GM18867 (cell line): ENCODE data around the gene NOS1AP.
"Not testable (repeated sequence)": the region's sequence is repeated elsewhere in the genome, so short reads cannot be mapped to it uniquely, and the experiment has no call there.

Source experiments
- ATAC-seq: cut with Tn5 transposase; IDR thresholded peaks from one replicate; pipeline ENCODE4 v1.9.1; 2021; ENCODE audit warnings: mild to moderate bottlenecking, moderate library complexity; ENCODE audit not compliant: unreplicated experiment

Gene NOS1AP

GRCh38 chr1:162161916-162162550 lies 92.5 kb downstream of the NOS1AP start:
- ATAC-seq, result no peak

GRCh38 chr1:162165528-162165927 lies 96.0 kb downstream of the NOS1AP start:
- ATAC-seq, result no peak

GRCh38 chr1:162166917-162167615 lies 97.6 kb downstream of the NOS1AP start:
- no peak for ATAC-seq

GRCh38 chr1:162168261-162168660 lies 98.8 kb downstream of the NOS1AP start:
- no peak for ATAC-seq

GRCh38 chr1:162169031-162169790 lies 99.7 kb downstream of the NOS1AP start:
- no peak for ATAC-seq

- no peak for ATAC-seq
Measured at GRCh38 chr1:162171111-162171510, 101.6 kb downstream of the NOS1AP start.

GRCh38 chr1:162172311-162173102 lies 103.0 kb downstream of the NOS1AP start:
- ATAC-seq, result no peak

- not testable (repeated sequence) for ATAC-seq
Measured at GRCh38 chr1:162173607-162174006, 104.1 kb downstream of the NOS1AP start.

- ATAC-seq, result not testable (repeated sequence)
Measured at GRCh38 chr1:162174027-162174426, 104.5 kb downstream of the NOS1AP start.

GRCh38 chr1:162175379-162176081 lies 106.0 kb downstream of the NOS1AP start:
- no peak for ATAC-seq

- no peak for ATAC-seq
Measured at GRCh38 chr1:162177126-162177525, 107.6 kb downstream of the NOS1AP start.

- no peak for ATAC-seq
Measured at GRCh38 chr1:162178432-162178831, 108.9 kb downstream of the NOS1AP start.

GRCh38 chr1:162179121-162179520 lies 109.6 kb downstream of the NOS1AP start:
- ATAC-seq, result no peak

GRCh38 chr1:162180813-162181212 lies 111.3 kb downstream of the NOS1AP start:
- no peak for ATAC-seq

GRCh38 chr1:162182090-162182489 lies 112.6 kb downstream of the NOS1AP start:
- no peak for ATAC-seq

- ATAC-seq, result no peak
Measured at GRCh38 chr1:162185314-162186025, 116.0 kb downstream of the NOS1AP start.

- no peak for ATAC-seq
Measured at GRCh38 chr1:162186026-162186374, 116.5 kb downstream of the NOS1AP start.

GRCh38 chr1:162186406-162186805 lies 116.9 kb downstream of the NOS1AP start:
- no peak for ATAC-seq

GRCh38 chr1:162187687-162188276 lies 118.3 kb downstream of the NOS1AP start:
- no peak for ATAC-seq

GRCh38 chr1:162189345-162189744 lies 119.9 kb downstream of the NOS1AP start:
- no peak for ATAC-seq
